RWPE1 (cell line): ENCODE measurements around the gene STARD5.

Experiments
- CTCF ChIA-PET: fragments of 350-600 bp; sonication (Branson Sonifier 250); formaldehyde crosslinking; extraction: SDS; loops from one replicate; lab custom pipeline; 2021; lab: Yijun Ruan, JAX
- POLR2A ChIA-PET: fragments of 400-600 bp; formaldehyde crosslinking; extraction: SDS; loops from one replicate; lab custom pipeline; 2020; ENCODE audit warnings: antibody characterized with exemption; ENCODE audit not compliant: low non-redundant PET; lab: Yijun Ruan, JAX
- DNase-seq: peaks from one replicate; pipeline ENCODE4 v3.0.0; 2012; ENCODE audit warnings: low spot score
- H3K27ac ChIP-seq: fragments of 450-650 bp; 2 replicates; pipeline ENCODE4 v1.5.1; 2017
- CTCF ChIP-seq: fragments of 450-650 bp; conservative IDR thresholded peaks from 2 replicates; pipeline ENCODE4 v1.5.1; 2017; ENCODE audit warnings: low read depth, mild to moderate bottlenecking

STARD5 gene

GRCh38 chr15:81329446-81329845 is 5.5 kb upstream of the STARD5 start:
- H3K27ac ChIP-seq: no peak overlapping the region
- no peak for DNase-seq
- ChIA-PET POLR2A (no interaction called here), CTCF (no interaction called here)
- TF ChIP-seq CTCF: no peak

- ChIA-PET POLR2A (no interaction called here), CTCF (interaction anchor here (0.6 to 0.7 kb wide), 2 partner anchors 9 to 815 kb away, joined by 3 to 4 read pairs; no protein-coding TSS in a partner anchor)
- DNase-seq: no peak
- no peak for TF ChIP-seq CTCF
- no peak overlapping the region for H3K27ac ChIP-seq
Measured at GRCh38 chr15:81327516-81327915, 3.6 kb upstream of the STARD5 start.

- no peak for DNase-seq
- CTCF ChIA-PET: no interaction called here
Measured at GRCh38 chr15:81326466-81327212, 2.7 kb upstream of the STARD5 start.

GRCh38 chr15:81323559-81323943 is 390 bp downstream of the STARD5 start:
- H3K27ac ChIP-seq: peak overlapping the region; percentile 79
- TF ChIP-seq CTCF: no peak
- ChIA-PET CTCF (interaction anchor here (0.6 kb wide), 1 partner anchor 158 kb away, joined by 3 read pairs; no protein-coding TSS in a partner anchor), POLR2A (no interaction called here)
- DNase-seq: no peak

More at GRCh38 chr15:81326466-81327212, 2.7 kb upstream of the STARD5 start:
- POLR2A ChIA-PET: no interaction called here
- no peak overlapping the region for H3K27ac ChIP-seq
- no peak for TF ChIP-seq CTCF

GRCh38 chr15:81322676-81323253 is 1.2 kb downstream of the STARD5 start:
- H3K27ac ChIP-seq: peak overlapping the region; percentile 79
- ChIA-PET CTCF (interaction anchor here (0.6 kb wide), 1 partner anchor 31 kb away, joined by 3 read pairs; no protein-coding TSS in a partner anchor), POLR2A (no interaction called here)
- DNase-seq: peak; percentile 46
- no peak for TF ChIP-seq CTCF

GRCh38 chr15:81321667-81322066 is 2.3 kb downstream of the STARD5 start:
- no peak for DNase-seq
- CTCF ChIA-PET: interaction anchor here (0.6 kb wide), 1 partner anchor 46 kb away, joined by 5 read pairs; no protein-coding TSS in a partner anchor
- no peak for TF ChIP-seq CTCF
- peak overlapping the region; percentile 79 for H3K27ac ChIP-seq
- POLR2A ChIA-PET: no interaction called here
